OCI-LY7 (cell line): Measurements from ENCODE around the gene ACP5.

Source experiments
- EZH2phosphoT487 ChIP-seq: fragments of 200-600 bp; sonication (generic); IDR thresholded peaks from 2 replicates; pipeline ENCODE4 v1.6.1; 2018; ENCODE audit warnings: low read depth, borderline replicate concordance, mild to moderate bottlenecking, mixed run types, antibody characterized with exemption, low read length, moderate library complexity, mixed read lengths
- TF ChIP-seq, protein P1 (sequence below): fragments of 200-600 bp; sonication (generic); conservative IDR thresholded peaks from 2 replicates; pipeline ENCODE4 v1.5.1; 2014; ENCODE audit warnings: mild to moderate bottlenecking, antibody characterized with exemption, low read length, moderate library complexity, mixed read lengths

GRCh38 chr19:11606484-11606883 lies 29.0 kb upstream of the ACP5 start:
- TF ChIP-seq, protein P1, sequence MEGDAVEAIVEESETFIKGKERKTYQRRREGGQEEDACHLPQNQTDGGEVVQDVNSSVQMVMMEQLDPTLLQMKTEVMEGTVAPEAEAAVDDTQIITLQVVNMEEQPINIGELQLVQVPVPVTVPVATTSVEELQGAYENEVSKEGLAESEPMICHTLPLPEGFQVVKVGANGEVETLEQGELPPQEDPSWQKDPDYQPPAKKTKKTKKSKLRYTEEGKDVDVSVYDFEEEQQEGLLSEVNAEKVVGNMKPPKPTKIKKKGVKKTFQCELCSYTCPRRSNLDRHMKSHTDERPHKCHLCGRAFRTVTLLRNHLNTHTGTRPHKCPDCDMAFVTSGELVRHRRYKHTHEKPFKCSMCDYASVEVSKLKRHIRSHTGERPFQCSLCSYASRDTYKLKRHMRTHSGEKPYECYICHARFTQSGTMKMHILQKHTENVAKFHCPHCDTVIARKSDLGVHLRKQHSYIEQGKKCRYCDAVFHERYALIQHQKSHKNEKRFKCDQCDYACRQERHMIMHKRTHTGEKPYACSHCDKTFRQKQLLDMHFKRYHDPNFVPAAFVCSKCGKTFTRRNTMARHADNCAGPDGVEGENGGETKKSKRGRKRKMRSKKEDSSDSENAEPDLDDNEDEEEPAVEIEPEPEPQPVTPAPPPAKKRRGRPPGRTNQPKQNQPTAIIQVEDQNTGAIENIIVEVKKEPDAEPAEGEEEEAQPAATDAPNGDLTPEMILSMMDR: no peak
- no peak for TF ChIP-seq EZH2phosphoT487
